RKO (cell line): Measurements from ENCODE around the gene EDA.
"Not testable (repeated sequence)": the region's sequence is repeated elsewhere in the genome, so short reads cannot be mapped to it uniquely, and the experiment has no call there.

Source experiments
- DNase-seq: peaks from one replicate; pipeline ENCODE4 v3.0.0-alpha.2; 2016; ENCODE audit warnings: low spot score

The EDA gene

GRCh38 chrX:69959712-69960111 is 343.8 kb downstream of the EDA start:
- DNase-seq = no peak

- DNase-seq = no peak
These were observed 345.6 kb downstream of the EDA start for GRCh38 chrX:69961365-69962072.

GRCh38 chrX:69968950-69969349 is 353.0 kb downstream of the EDA start:
- no peak for DNase-seq

GRCh38 chrX:69969460-69969859 is 353.5 kb downstream of the EDA start:
- no peak for DNase-seq

GRCh38 chrX:69987691-69988090 is 371.8 kb downstream of the EDA start:
- no peak for DNase-seq

GRCh38 chrX:69988955-69989394 is 373.1 kb downstream of the EDA start:
- DNase-seq = no peak

GRCh38 chrX:69991685-69992084 is 375.8 kb downstream of the EDA start:
- no peak for DNase-seq

- no peak for DNase-seq
These were observed 377.6 kb downstream of the EDA start for GRCh38 chrX:69993494-69993893.

- DNase-seq = no peak
These were observed 379.6 kb downstream of the EDA start for GRCh38 chrX:69995362-69996112.

- DNase-seq = no peak
These were observed 380.2 kb downstream of the EDA start for GRCh38 chrX:69996113-69996468.

GRCh38 chrX:69998299-69998698 is 382.4 kb downstream of the EDA start:
- not testable (repeated sequence) for DNase-seq

- no peak for DNase-seq
These were observed 385.4 kb downstream of the EDA start for GRCh38 chrX:70001269-70001668.

GRCh38 chrX:70001708-70002341 is 385.9 kb downstream of the EDA start:
- DNase-seq = no peak

GRCh38 chrX:70007946-70008345 is 392.0 kb downstream of the EDA start:
- no peak for DNase-seq

- DNase-seq = no peak
These were observed 393.1 kb downstream of the EDA start for GRCh38 chrX:70009049-70009448.

GRCh38 chrX:70009970-70010369 is 394.1 kb downstream of the EDA start:
- DNase-seq = no peak

GRCh38 chrX:70012756-70013155 is 396.8 kb downstream of the EDA start:
- DNase-seq = no peak

- no peak for DNase-seq
These were observed 397.8 kb downstream of the EDA start for GRCh38 chrX:70013466-70014381.

GRCh38 chrX:70016513-70016912 is 400.6 kb downstream of the EDA start:
- no peak for DNase-seq

- no peak for DNase-seq
These were observed 406.7 kb downstream of the EDA start for GRCh38 chrX:70022616-70023015.

- DNase-seq = no peak
These were observed 409.6 kb downstream of the EDA start for GRCh38 chrX:70025464-70025863.
